H9 (cell line): Measurements from ENCODE around the gene ATCAY. TPM values are rescaled to one million over a fixed set of nuclear protein-coding genes. Genes with fewer than 3 reads are reported as not detected.

Source experiments
- DNase-seq: peaks from one replicate; pipeline ENCODE4 v3.0.0-alpha.2; 2017
- H2AFZ ChIP-seq: one replicate; pipeline ENCODE4 v1.6.1; 2013; ENCODE audit warnings: mild to moderate bottlenecking, low read length, control low read depth, moderate library complexity
- H2AK5ac ChIP-seq: 2 replicates; pipeline ENCODE4 v1.6.1; 2013; ENCODE audit warnings: low read length, control low read depth, mixed read lengths; ENCODE audit not compliant: insufficient read length
- H2BK120ac ChIP-seq: one replicate; pipeline ENCODE4 v1.6.1; 2013; ENCODE audit warnings: low read depth, mild to moderate bottlenecking, low read length, control low read depth, inconsistent platforms; ENCODE audit not compliant: poor library complexity, severe bottlenecking
- H2BK12ac ChIP-seq: 2 replicates; pipeline ENCODE4 v1.6.1; 2013; ENCODE audit warnings: low read length, control low read depth, mixed read lengths, low read depth; ENCODE audit not compliant: insufficient read length
- H2BK15ac ChIP-seq: 2 replicates; pipeline ENCODE4 v1.6.1; 2013; ENCODE audit warnings: low read depth, low read length, control low read depth
- H2BK20ac ChIP-seq: one replicate; pipeline ENCODE4 v1.6.1; 2013; ENCODE audit warnings: low read depth, mild to moderate bottlenecking, low read length, control low read depth, inconsistent platforms; ENCODE audit not compliant: poor library complexity, severe bottlenecking
- H2BK5ac ChIP-seq: 2 replicates; pipeline ENCODE4 v1.6.1; 2013; ENCODE audit warnings: low read length, control low read depth, mixed read lengths; ENCODE audit not compliant: insufficient read length
- H3K14ac ChIP-seq: 2 replicates; pipeline ENCODE4 v1.6.1; 2013; ENCODE audit warnings: low read length, control low read depth; ENCODE audit not compliant: insufficient read depth
- H3K18ac ChIP-seq: 2 replicates; pipeline ENCODE4 v1.6.1; 2013; ENCODE audit warnings: low read depth, mild to moderate bottlenecking, mixed read lengths, low read length, control low read depth; ENCODE audit not compliant: insufficient read length
- H3K23ac ChIP-seq: 2 replicates; pipeline ENCODE4 v1.6.1; 2013; ENCODE audit warnings: low read length, control low read depth, mixed read lengths, low read depth; ENCODE audit not compliant: insufficient read length
- H3K23me2 ChIP-seq: 2 replicates; pipeline ENCODE4 v1.6.1; 2013; ENCODE audit warnings: low read depth, mild to moderate bottlenecking, mixed read lengths, low read length, control low read depth; ENCODE audit not compliant: insufficient read length, poor library complexity, severe bottlenecking
- H3K27ac ChIP-seq: 2 replicates; pipeline ENCODE4 v1.5.1; 2013; ENCODE audit warnings: low read length, control low read depth, mixed read lengths, low read depth; ENCODE audit not compliant: insufficient read length
- H3K27me3 ChIP-seq: 2 replicates; pipeline ENCODE4 v1.6.1; 2013; ENCODE audit warnings: low read length, control low read depth, inconsistent platforms; ENCODE audit not compliant: insufficient read depth
- H3K4ac ChIP-seq: 2 replicates; pipeline ENCODE4 v1.6.1; 2013; ENCODE audit warnings: low read depth, mild to moderate bottlenecking, control low read depth, inconsistent platforms, low read length, moderate library complexity
- H3K4me1 ChIP-seq: 2 replicates; pipeline ENCODE4 v1.6.1; 2013; ENCODE audit warnings: low read length, control low read depth, inconsistent platforms; ENCODE audit not compliant: insufficient read depth
- H3K4me2 ChIP-seq: 2 replicates; pipeline ENCODE4 v1.6.1; 2013; ENCODE audit warnings: low read length, control low read depth, mixed read lengths; ENCODE audit not compliant: insufficient read length, insufficient read depth
- H3K56ac ChIP-seq: 2 replicates; pipeline ENCODE4 v1.6.1; 2013; ENCODE audit warnings: low read depth, mild to moderate bottlenecking, mixed read lengths, low read length, control low read depth; ENCODE audit not compliant: insufficient read length
- H3K79me1 ChIP-seq: 2 replicates; pipeline ENCODE4 v1.6.1; 2013; ENCODE audit warnings: low read depth, mild to moderate bottlenecking, moderate library complexity, low read length, control low read depth, inconsistent platforms; ENCODE audit not compliant: insufficient read depth, poor library complexity, severe bottlenecking
- H3K79me2 ChIP-seq: 2 replicates; pipeline ENCODE4 v1.6.1; 2013; ENCODE audit warnings: low read length, control low read depth, inconsistent platforms; ENCODE audit not compliant: insufficient read depth
- H3K9ac ChIP-seq: 2 replicates; pipeline ENCODE4 v1.6.1; 2013; ENCODE audit warnings: low read length, control low read depth, mixed read lengths; ENCODE audit not compliant: insufficient read length; ENCODE audit errors: extremely low read depth
- H3K9me3 ChIP-seq: one replicate; pipeline ENCODE4 v1.6.1; 2013; ENCODE audit warnings: low read depth, low read length, inconsistent platforms; ENCODE audit not compliant: control insufficient read depth
- H3T11ph ChIP-seq: one replicate; pipeline ENCODE4 v1.6.1; 2013; ENCODE audit warnings: mild to moderate bottlenecking, low read length, control low read depth, inconsistent platforms
- H4K20me1 ChIP-seq: one replicate; pipeline ENCODE4 v1.6.1; 2013; ENCODE audit not compliant: control insufficient read depth, insufficient read length, insufficient read depth
- H4K5ac ChIP-seq: 2 replicates; pipeline ENCODE4 v1.6.1; 2013; ENCODE audit warnings: low read depth, mild to moderate bottlenecking, mixed read lengths, low read length, control low read depth; ENCODE audit not compliant: insufficient read length
- H4K8ac ChIP-seq: replicated peaks from 2 replicates; pipeline ENCODE4 v1.6.1; 2013; ENCODE audit warnings: low read length, control low read depth, mixed read lengths, low read depth; ENCODE audit not compliant: insufficient read length
- H4K91ac ChIP-seq: 2 replicates; pipeline ENCODE4 v1.6.1; 2013; ENCODE audit warnings: low read depth, mild to moderate bottlenecking, moderate library complexity, mixed read lengths, low read length, control low read depth; ENCODE audit not compliant: insufficient read length
- H3K27ac Mint-ChIP-seq, 3 experiments: 2 replicates in 2 of 3; 3 replicates in 1 of 3; pipeline ENCODE4 v1.8.0; 2020 to 2021; ENCODE audit warnings: mixed read lengths in 3 of 3, mild to moderate bottlenecking in 1 of 3, moderate library complexity in 1 of 3
- H3K27me3 Mint-ChIP-seq: 2 replicates; pipeline ENCODE4 v1.8.0; 2021; ENCODE audit warnings: low read depth, mild to moderate bottlenecking, moderate library complexity, mixed read lengths
- H3K36me3 Mint-ChIP-seq, 3 experiments: 2 replicates in 2 of 3; 3 replicates in 1 of 3; pipeline ENCODE4 v1.8.0; 2020 to 2021; ENCODE audit warnings: low read depth in 3 of 3, mixed read lengths in 3 of 3; ENCODE audit not compliant: insufficient read depth in 1 of 3
- H3K4me1 Mint-ChIP-seq, 2 experiments: 2 replicates each; pipeline ENCODE4 v1.8.0; 2020; ENCODE audit warnings: mixed read lengths in 2 of 2
- H3K4me3 Mint-ChIP-seq, 2 experiments: 2 replicates in 1 of 2; 3 replicates in 1 of 2; pipeline ENCODE4 v1.8.0; 2020 to 2021; ENCODE audit warnings: mild to moderate bottlenecking in 2 of 2, mixed read lengths in 2 of 2, moderate library complexity in 1 of 2
- H3K9me3 Mint-ChIP-seq, 2 experiments: 2 replicates in 1 of 2; 3 replicates in 1 of 2; pipeline ENCODE4 v1.8.0; 2020; ENCODE audit warnings: mild to moderate bottlenecking in 2 of 2, mixed read lengths in 2 of 2, moderate library complexity in 1 of 2
- CTCF ChIP-seq: fragments of 200-600 bp; sonication (generic); conservative IDR thresholded peaks from 3 replicates; pipeline ENCODE4 v1.8.0; 2021; ENCODE audit warnings: antibody characterized with exemption, mild to moderate bottlenecking
- WGBS: extraction: QIAGEN DNeasy Blood & Tissue Kit; methylation state at CpG from one replicate; pipeline ENCODE4 v1.1.7; 2013; ENCODE audit warnings: missing lambda C conversion rate, low lambda C conversion rate, mixed read lengths; ENCODE audit not compliant: insufficient read length; ENCODE audit errors: extremely low coverage; 5-methylcytosine and 5-hydroxymethylcytosine counted together
- total RNA-seq: library from RNA; stranded (reverse); gene quantifications from 2 replicates; pipeline ENCODE4 v1.2.1, GENCODE V29; 2021

Gene ATCAY
- total RNA-seq, 1 experiment from 2014 or later: 12.2 TPM

GRCh38 chr19:3955688-3956087 is 75.2 kb downstream of the ATCAY start:
- peaks cover 3 to 17% of the 10 kb centered on the region in 2 experiments; a peak in 3 of 4 replicates for H3K4me1 Mint-ChIP-seq
- Histone ChIP-seq H3K23me2 (no peaks in the 10 kb centered on the region), H2BK5ac (no peak overlapping the region), H2AK5ac (no peak overlapping the region), H2AFZ (no peak overlapping the region), H3K4me2 (no peak overlapping the region), H3K9ac (no peak overlapping the region), H3K4ac (no peak overlapping the region), H3T11ph (no peak overlapping the region), H3K4me1 (no peaks in the 10 kb centered on the region), H3K23ac (no peak overlapping the region), H4K5ac (no peak overlapping the region), H3K9me3 (no peaks in the 10 kb centered on the region), H3K79me2 (no peaks in the 10 kb centered on the region), H2BK20ac (no peak overlapping the region), H3K56ac (no peak overlapping the region), H3K27ac (no peak overlapping the region), H2BK120ac (no peak overlapping the region), H3K18ac (no peak overlapping the region), H3K14ac (no peak overlapping the region), H4K91ac (no peak overlapping the region), H3K27me3 (no peaks in the 10 kb centered on the region), H4K20me1 (no peaks in the 10 kb centered on the region), H4K8ac (no peak overlapping the region), H2BK15ac (no peak overlapping the region), H2BK12ac (no peak overlapping the region), H3K79me1 (no peaks in the 10 kb centered on the region)
- H3K27ac Mint-ChIP-seq: no peak overlapping the region
- H3K36me3 Mint-ChIP-seq: peaks cover 6 to 26% (median 8%) of the 10 kb centered on the region in 3 experiments
- no peaks in the 10 kb centered on the region for H3K27me3 Mint-ChIP-seq
- H3K4me3 Mint-ChIP-seq: no peak overlapping the region
- TF ChIP-seq CTCF: no peak
- peak; percentile 19 for DNase-seq
- no peaks in the 10 kb centered on the region for H3K9me3 Mint-ChIP-seq
- no CpG with 5 or more reads among the region's 10 CpGs for WGBS
